ENCODE results near the gene TJP1. TPM values are rescaled to one million over a fixed set of nuclear protein-coding genes. Genes with fewer than 3 reads are reported as not detected.

TJP1 gene
- total RNA-seq, 4 donors from 2014 or later: 72.4 to 191 (median 136) TPM

DNA sequence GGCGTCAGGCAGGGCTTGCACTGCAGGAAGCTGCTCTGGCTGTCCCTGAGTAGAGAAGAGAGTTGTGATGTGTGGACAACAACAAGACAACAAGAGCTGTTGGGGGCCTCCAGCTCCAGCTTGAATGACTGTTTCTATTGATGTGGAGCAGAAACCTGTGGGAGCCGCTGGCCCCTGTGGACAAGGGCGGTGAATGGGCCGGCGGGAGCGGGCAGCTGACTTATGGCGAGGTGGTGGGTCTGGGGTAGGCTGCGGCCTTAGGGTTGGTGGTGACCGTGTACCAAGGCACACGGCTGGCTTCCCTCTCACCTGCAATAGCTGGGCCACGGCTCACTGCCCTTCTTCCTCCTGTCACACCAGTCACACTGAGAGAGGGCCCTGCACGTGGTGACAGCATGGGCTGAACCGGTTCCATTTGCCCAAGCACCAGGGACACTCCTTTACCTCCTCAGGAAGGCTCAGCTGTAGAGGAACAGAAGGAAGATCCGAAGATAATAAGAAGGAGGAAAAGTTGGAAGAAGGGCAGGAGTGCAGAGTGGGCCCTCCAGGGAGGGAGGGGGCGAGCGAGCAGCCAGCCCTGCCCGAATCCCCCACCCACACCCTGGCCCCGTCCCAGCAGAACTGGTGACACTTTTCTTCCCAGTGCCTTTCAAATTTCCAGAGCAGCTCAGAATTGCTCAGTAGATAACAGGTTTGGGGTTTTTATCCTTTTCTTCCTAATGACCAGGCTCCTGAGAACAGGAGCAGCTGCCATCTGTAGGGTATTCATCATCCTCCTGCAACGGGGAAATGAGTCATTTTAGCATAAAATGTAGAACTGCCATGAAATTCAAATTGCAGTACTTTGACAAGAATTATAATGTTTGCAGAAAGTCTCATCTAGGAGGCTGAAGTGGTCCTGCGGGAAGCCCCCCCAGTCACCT lies 136.9 kb downstream of the TJP1 start:
- H3K27me3 ChIP-seq: no peaks in the 10 kb centered on the region
- no peak overlapping the region for H3K4me3 ChIP-seq
- no peaks in the 10 kb centered on the region for H3K9me3 ChIP-seq
- H3K36me3 ChIP-seq: no peaks in the 10 kb centered on the region
- no peak for DNase-seq
- H3K4me1 ChIP-seq: no peaks in the 10 kb centered on the region
- intact Hi-C loops (cut with DNase I; ENCODE audit: low total_unique reads): no loop called here
- no peak overlapping the region for H3K27ac ChIP-seq
- TF ChIP-seq, protein P1, sequence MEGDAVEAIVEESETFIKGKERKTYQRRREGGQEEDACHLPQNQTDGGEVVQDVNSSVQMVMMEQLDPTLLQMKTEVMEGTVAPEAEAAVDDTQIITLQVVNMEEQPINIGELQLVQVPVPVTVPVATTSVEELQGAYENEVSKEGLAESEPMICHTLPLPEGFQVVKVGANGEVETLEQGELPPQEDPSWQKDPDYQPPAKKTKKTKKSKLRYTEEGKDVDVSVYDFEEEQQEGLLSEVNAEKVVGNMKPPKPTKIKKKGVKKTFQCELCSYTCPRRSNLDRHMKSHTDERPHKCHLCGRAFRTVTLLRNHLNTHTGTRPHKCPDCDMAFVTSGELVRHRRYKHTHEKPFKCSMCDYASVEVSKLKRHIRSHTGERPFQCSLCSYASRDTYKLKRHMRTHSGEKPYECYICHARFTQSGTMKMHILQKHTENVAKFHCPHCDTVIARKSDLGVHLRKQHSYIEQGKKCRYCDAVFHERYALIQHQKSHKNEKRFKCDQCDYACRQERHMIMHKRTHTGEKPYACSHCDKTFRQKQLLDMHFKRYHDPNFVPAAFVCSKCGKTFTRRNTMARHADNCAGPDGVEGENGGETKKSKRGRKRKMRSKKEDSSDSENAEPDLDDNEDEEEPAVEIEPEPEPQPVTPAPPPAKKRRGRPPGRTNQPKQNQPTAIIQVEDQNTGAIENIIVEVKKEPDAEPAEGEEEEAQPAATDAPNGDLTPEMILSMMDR (IDR thresholded peaks at IDR 0.05): no peak
- no peak for TF ChIP-seq POLR2A (IDR thresholded peaks at IDR 0.05)

DNA sequence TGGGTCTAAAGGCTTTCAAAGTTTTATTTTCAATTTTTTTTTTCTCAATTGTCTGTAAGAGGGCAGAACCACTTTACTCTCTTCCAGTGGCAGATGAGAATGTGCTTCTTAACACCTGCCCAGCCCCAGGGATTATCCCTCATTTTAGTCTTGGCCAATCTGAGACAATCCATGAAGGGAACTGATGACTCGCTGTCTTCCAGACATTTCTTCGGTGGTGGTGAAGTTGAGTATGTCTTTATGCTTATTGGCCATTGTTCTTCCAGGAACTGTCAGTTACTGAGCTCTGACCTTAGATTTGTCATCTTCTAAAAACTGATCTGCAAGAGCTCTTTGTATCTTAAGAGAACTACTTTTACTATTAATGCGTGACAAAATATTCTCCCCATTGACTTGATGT lies 139.5 kb downstream of the TJP1 start:
- Histone ChIP-seq H3K27ac (no peak overlapping the region), H3K4me3 (no peak overlapping the region), H3K9me3 (no peaks in the 10 kb centered on the region), H3K4me1 (no peaks in the 10 kb centered on the region), H3K36me3 (no peaks in the 10 kb centered on the region), H3K27me3 (no peaks in the 10 kb centered on the region)
- intact Hi-C loops (cut with DNase I; ENCODE audit: low total_unique reads): no loop called here
- DNase-seq: no peak
- TF ChIP-seq POLR2A (IDR thresholded peaks at IDR 0.05): no peak
- TF ChIP-seq, protein P1 (IDR thresholded peaks at IDR 0.05): no peak

DNA sequence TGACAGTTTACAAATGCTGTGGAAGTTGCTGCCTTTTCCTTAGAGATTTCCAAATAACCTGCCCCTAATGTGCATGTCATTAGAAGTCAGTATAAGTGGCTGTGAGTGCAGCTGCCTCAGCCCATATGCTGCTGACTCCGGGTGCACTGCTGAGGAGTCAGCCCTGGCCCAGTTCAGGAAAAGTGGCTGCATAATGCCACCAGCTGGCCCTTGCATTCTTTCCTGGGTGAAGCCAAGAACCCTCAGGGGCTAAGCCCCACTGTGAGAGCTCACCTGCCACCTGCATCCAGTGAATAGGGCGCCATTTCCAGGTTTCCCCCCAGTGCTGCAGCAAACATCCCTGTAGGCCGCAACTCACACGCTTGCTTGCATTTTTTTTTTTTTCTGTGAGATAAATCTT lies 139.9 kb downstream of the TJP1 start:
- Histone ChIP-seq H3K27ac (no peak overlapping the region), H3K36me3 (no peaks in the 10 kb centered on the region), H3K4me3 (no peak overlapping the region), H3K9me3 (no peaks in the 10 kb centered on the region), H3K27me3 (no peaks in the 10 kb centered on the region), H3K4me1 (no peaks in the 10 kb centered on the region)
- DNase-seq: no peak
- TF ChIP-seq, protein P1 (IDR thresholded peaks at IDR 0.05): no peak
- TF ChIP-seq POLR2A (IDR thresholded peaks at IDR 0.05): no peak
- intact Hi-C loops (cut with DNase I; ENCODE audit: low total_unique reads): no loop called here

DNA sequence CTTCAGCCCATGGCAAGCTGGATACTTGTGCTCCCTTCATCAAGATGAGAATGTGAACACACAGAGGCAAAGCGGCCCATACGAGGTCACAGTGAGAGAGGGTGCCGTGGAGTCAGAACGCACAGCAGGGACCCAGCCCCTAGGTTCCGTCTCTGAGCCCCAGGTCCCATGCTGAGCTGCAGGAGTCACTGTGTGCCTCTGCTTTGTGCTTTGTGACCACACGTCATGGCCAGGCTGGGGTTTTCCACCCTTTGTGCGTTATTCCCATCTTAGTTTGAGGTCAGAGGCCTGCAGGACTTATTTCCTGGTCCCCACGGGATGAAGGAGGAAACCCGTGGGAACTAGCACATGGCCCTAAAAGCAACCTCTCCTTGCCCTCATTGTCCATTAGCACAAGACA lies 140.3 kb downstream of the TJP1 start:
- H3K27ac ChIP-seq: no peak overlapping the region
- intact Hi-C loops (cut with DNase I; ENCODE audit: low total_unique reads): no loop called here

More for the DNA sequence above, 140.3 kb downstream of the TJP1 start:
- no peak for TF ChIP-seq POLR2A (IDR thresholded peaks at IDR 0.05)
- TF ChIP-seq, protein P1 (IDR thresholded peaks at IDR 0.05): no peak
- no peak for DNase-seq
- Histone ChIP-seq H3K27me3 (no peaks in the 10 kb centered on the region), H3K4me1 (no peaks in the 10 kb centered on the region), H3K4me3 (no peak overlapping the region), H3K9me3 (no peaks in the 10 kb centered on the region), H3K36me3 (no peaks in the 10 kb centered on the region)
